H1 (cell line): ENCODE measurements around the gene ZBTB49. TPM values are rescaled to one million over a fixed set of nuclear protein-coding genes. Genes with fewer than 3 reads are reported as not detected.
A peak's percentile ranks its signal among the peaks of the same experiment; 100 is the strongest.

Experiments
- BACH1 ChIP-seq: IDR thresholded peaks from 2 replicates; pipeline ENCODE4 v1.6.1; 2012; ENCODE audit warnings: low read length, improper control_type of control experiment
- BCL11A ChIP-seq, 2 experiments: IDR thresholded peaks; one replicate each; pipeline ENCODE4 v1.6.1; 2011; ENCODE audit warnings: low read depth in 2 of 2, low read length in 2 of 2, mild to moderate bottlenecking in 2 of 2
- CBX5 ChIP-seq: fragments of 300-800, 300-1000 bp; sonication (generic); IDR thresholded peaks from 2 replicates; pipeline ENCODE4 v1.7.1; 2016; ENCODE audit warnings: antibody characterized with exemption, low read length, low read depth
- CEBPB ChIP-seq: IDR thresholded peaks from 2 replicates; pipeline ENCODE4 v1.6.1; 2012; ENCODE audit warnings: low read depth, low read length
- CREB1 ChIP-seq: IDR thresholded peaks from 2 replicates; pipeline ENCODE4 v1.6.1; 2012; ENCODE audit warnings: inconsistent platforms
- HDAC2 ChIP-seq, 2 experiments: fragments of 300-600 bp in 1 of 2; sonication (generic) in 1 of 2; IDR thresholded peaks; 2 replicates each; pipeline ENCODE4 v1.6.1; 2011 to 2012; ENCODE audit warnings: low read depth in 2 of 2, low read length in 2 of 2, mild to moderate bottlenecking in 2 of 2, moderate library complexity in 2 of 2, borderline replicate concordance in 1 of 2, inconsistent platforms in 1 of 2
- HDAC6 ChIP-seq: IDR thresholded peaks from one replicate; pipeline ENCODE4 v1.7.1; 2012; ENCODE audit warnings: low read depth, mild to moderate bottlenecking, inconsistent platforms, low read length, moderate library complexity
- JUN ChIP-seq: IDR thresholded peaks from 2 replicates; pipeline ENCODE4 v1.6.1; 2011; ENCODE audit warnings: low read depth, mild to moderate bottlenecking, improper control_type of control experiment, low read length
- KDM4A ChIP-seq: IDR thresholded peaks from one replicate; pipeline ENCODE4 v1.7.1; 2012; ENCODE audit warnings: low read depth, mild to moderate bottlenecking, moderate library complexity, low read length, inconsistent platforms; ENCODE audit not compliant: severe bottlenecking
- KDM5A ChIP-seq: fragments of 200-600 bp; IDR thresholded peaks from 2 replicates; pipeline ENCODE4 v1.7.1; 2012; ENCODE audit warnings: mild to moderate bottlenecking, low read length, inconsistent platforms, mixed read lengths
- MAFK ChIP-seq: IDR thresholded peaks from 2 replicates; pipeline ENCODE4 v1.6.1; 2012; ENCODE audit warnings: low read depth, mild to moderate bottlenecking, improper control_type of control experiment, low read length
- NRF1 ChIP-seq: IDR thresholded peaks from 2 replicates; pipeline ENCODE4 v1.6.1; 2011; ENCODE audit warnings: mild to moderate bottlenecking, low read depth, low read length, improper control_type of control experiment
- POLR2A ChIP-seq, 2 experiments: IDR thresholded peaks; 1 replicate in 1 of 2; 2 replicates in 1 of 2; pipeline ENCODE4 v1.6.1; 2011; ENCODE audit warnings: low read depth in 2 of 2, low read length in 2 of 2, mild to moderate bottlenecking in 2 of 2; ENCODE audit errors: control extremely low read depth in 1 of 2
- POU5F1 ChIP-seq: IDR thresholded peaks from 2 replicates; pipeline ENCODE4 v1.6.1; 2011; ENCODE audit warnings: low read depth, mild to moderate bottlenecking, low read length, moderate library complexity
- RAD21 ChIP-seq, 2 experiments: IDR thresholded peaks in 1 of 2; conservative IDR thresholded peaks in 1 of 2; 2 replicates each; pipeline ENCODE4 v1.6.1; 2011; ENCODE audit warnings: low read depth in 2 of 2, low read length in 2 of 2, improper control_type of control experiment in 1 of 2, inconsistent platforms in 1 of 2, mild to moderate bottlenecking in 1 of 2, moderate library complexity in 1 of 2
- SIN3A ChIP-seq, 2 experiments: IDR thresholded peaks in 1 of 2; conservative IDR thresholded peaks in 1 of 2; 2 replicates each; pipeline ENCODE4 v1.6.1; 2011 to 2012; ENCODE audit warnings: low read length in 2 of 2, improper control_type of control experiment in 1 of 2, low read depth in 1 of 2, mild to moderate bottlenecking in 1 of 2
- SP1 ChIP-seq: IDR thresholded peaks from 2 replicates; pipeline ENCODE4 v1.6.1; 2011; ENCODE audit warnings: low read depth, low read length
- SP2 ChIP-seq: IDR thresholded peaks from 2 replicates; pipeline ENCODE4 v1.6.1; 2012; ENCODE audit warnings: mild to moderate bottlenecking, low read length, inconsistent platforms
- polyA plus RNA-seq, 7 experiments: library from polyadenylated mRNA; depleted of rRNA in 3 of 7; stranded (reverse) in 5 of 7; unstranded in 2 of 7; fragments of >200 nt in 5 of 7; fragments of 200-250 nt in 2 of 7; gene quantifications; 1 replicate in 5 of 7; 2 replicates in 1 of 7; 4 replicates in 1 of 7; pipeline versions ENCODE4 v1.2.1 to v1.2.3, GENCODE V29; 2011 to 2013; ENCODE audit warnings: missing spikeins in 2 of 7, mixed read lengths in 2 of 7
- total RNA-seq: library from RNA; stranded (reverse); fragmentation: NEBNext Ultra II Directional; extraction: Animal tissue kit (Norgen Biotek cat#: 25700); gene quantifications from 2 replicates; pipeline ENCODE4 v1.2.1, GENCODE V29; 2021
- TF ChIP-seq, protein P1 (sequence below): IDR thresholded peaks from 2 replicates; pipeline ENCODE4 v1.6.1; 2011; ENCODE audit warnings: low read depth, mild to moderate bottlenecking, low read length; ENCODE audit not compliant: insufficient read depth
- TF ChIP-seq, protein P2 (sequence below): IDR thresholded peaks from 2 replicates; pipeline ENCODE4 v1.6.1; 2012; ENCODE audit warnings: low read length, inconsistent platforms
- TF ChIP-seq, protein P3 (sequence below): IDR thresholded peaks from 2 replicates; pipeline ENCODE4 v1.6.1; 2011; ENCODE audit warnings: low read length, improper control_type of control experiment

Gene ZBTB49
- total and polyA plus RNA-seq, 2 of the 8 experiments (the other 6 are each of a cell fraction or from before 2014, with no cell fraction given): 4.2 to 6.8 TPM

DNA sequence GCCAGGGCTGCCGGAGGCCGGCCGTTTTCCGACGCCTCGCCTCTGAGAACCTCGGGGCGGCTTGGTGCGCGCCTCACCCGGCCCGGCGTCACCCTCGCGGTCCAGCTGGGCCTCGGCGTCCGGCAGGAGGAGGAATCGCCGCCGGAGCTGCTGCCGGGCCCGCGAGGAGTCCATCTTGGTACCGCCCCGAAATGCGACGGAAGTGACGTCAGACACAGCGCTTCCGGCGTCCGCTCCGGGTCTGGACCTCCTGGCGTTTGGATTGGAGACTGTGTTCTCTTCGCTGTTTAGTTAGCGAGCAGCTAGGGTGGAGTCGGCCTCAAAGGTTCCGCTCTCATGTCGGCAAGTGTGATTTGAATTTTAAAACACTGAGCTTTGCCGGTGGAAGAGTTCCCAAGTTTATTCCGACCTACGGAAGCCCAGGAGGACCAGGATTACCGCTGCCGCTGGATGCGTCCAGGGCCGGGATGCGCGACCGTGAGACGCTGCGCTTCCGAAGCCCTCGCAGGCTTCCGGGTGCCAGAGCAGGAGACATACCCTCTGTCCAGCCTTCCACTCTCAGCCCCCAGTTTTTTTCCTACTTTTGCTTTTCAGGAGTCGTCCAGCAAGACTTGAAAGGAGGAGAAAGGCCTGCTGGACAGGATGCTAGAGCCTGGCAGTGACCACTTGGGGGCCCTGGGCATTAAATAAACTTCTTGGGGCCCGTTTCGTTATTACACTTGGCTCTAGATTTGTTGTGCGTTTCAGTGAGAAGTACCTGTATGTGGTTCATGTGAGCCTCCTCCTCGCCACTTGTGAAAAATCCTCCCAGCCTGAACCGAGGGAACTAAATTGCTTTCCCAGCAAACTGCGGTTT lies 41.8 kb upstream of the ZBTB49 start, which contains the start of gene TMEM128 (continued):
- TF ChIP-seq, protein P1, sequence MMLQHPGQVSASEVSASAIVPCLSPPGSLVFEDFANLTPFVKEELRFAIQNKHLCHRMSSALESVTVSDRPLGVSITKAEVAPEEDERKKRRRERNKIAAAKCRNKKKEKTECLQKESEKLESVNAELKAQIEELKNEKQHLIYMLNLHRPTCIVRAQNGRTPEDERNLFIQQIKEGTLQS: peak; percentile 41; the same call in 1 of the 2 replicates
- TF ChIP-seq POU5F1 (no peak), SIN3A (conservative IDR thresholded peaks at IDR 0.05 in 1 of 2, IDR thresholded peaks at IDR 0.05 in 1 of 2; ENCODE audit: low read depth in 1 of 2, low read length in 2 of 2) (peak in 1 of 2 experiments; percentile 73; a peak in 1 of 4 replicates), CEBPB (no peak), POLR2A (IDR thresholded peaks at IDR 0.05; ENCODE audit: control extremely low read depth in 1 of 2, low read depth in 2 of 2, low read length in 2 of 2) (peak; percentile 95 to 97), SP1 (peak; percentile 80; the same call in 1 of the 2 replicates), KDM5A (peak; percentile 92), BCL11A (IDR thresholded peaks at IDR 0.05; ENCODE audit: low read depth in 2 of 2, low read length in 2 of 2) (no peak), HDAC6 (no peak), CREB1 (peak; percentile 95), SP2 (no peak), MAFK (no peak), KDM4A (peak; percentile 97), BACH1 (no peak), CBX5 (no peak), JUN (no peak), HDAC2 (IDR thresholded peaks at IDR 0.05; ENCODE audit: borderline replicate concordance in 1 of 2, low read depth in 2 of 2, low read length in 2 of 2) (no peak), NRF1 (no peak), RAD21 (IDR thresholded peaks at IDR 0.05 in 1 of 2, conservative IDR thresholded peaks at IDR 0.05 in 1 of 2; ENCODE audit: low read depth in 2 of 2, low read length in 2 of 2) (no peak)
- TF ChIP-seq, protein P2, sequence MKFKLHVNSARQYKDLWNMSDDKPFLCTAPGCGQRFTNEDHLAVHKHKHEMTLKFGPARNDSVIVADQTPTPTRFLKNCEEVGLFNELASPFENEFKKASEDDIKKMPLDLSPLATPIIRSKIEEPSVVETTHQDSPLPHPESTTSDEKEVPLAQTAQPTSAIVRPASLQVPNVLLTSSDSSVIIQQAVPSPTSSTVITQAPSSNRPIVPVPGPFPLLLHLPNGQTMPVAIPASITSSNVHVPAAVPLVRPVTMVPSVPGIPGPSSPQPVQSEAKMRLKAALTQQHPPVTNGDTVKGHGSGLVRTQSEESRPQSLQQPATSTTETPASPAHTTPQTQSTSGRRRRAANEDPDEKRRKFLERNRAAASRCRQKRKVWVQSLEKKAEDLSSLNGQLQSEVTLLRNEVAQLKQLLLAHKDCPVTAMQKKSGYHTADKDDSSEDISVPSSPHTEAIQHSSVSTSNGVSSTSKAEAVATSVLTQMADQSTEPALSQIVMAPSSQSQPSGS: peak; percentile 87; the same call in 1 of the 2 replicates
- TF ChIP-seq, protein P3, sequence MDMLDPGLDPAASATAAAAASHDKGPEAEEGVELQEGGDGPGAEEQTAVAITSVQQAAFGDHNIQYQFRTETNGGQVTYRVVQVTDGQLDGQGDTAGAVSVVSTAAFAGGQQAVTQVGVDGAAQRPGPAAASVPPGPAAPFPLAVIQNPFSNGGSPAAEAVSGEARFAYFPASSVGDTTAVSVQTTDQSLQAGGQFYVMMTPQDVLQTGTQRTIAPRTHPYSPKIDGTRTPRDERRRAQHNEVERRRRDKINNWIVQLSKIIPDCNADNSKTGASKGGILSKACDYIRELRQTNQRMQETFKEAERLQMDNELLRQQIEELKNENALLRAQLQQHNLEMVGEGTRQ: no peak
